ENCODE measurements around the gene TRIM71.

DNA sequence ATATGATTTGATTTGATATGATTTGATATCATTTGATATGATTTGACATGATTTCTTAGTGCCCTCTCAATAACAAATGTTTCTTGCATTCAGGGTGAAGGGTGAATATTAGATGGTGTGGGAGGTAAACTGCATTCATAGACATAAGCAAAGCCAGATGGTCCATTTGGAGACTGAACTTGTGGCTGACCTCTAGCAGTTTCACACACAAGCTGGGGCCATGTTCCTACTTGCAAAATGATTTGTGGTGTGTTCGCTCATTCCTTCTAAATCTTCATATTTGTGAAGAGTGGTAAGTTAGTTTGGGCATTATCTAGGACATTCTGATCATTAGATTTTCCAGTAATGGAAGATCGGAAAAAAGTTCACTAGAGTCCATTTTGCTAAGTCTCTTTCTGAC, 93.2 kb downstream of the TRIM71 start:
- TF ChIP-seq POLR2A (IDR thresholded peaks at IDR 0.05) = no peak
- TF ChIP-seq, protein P1, sequence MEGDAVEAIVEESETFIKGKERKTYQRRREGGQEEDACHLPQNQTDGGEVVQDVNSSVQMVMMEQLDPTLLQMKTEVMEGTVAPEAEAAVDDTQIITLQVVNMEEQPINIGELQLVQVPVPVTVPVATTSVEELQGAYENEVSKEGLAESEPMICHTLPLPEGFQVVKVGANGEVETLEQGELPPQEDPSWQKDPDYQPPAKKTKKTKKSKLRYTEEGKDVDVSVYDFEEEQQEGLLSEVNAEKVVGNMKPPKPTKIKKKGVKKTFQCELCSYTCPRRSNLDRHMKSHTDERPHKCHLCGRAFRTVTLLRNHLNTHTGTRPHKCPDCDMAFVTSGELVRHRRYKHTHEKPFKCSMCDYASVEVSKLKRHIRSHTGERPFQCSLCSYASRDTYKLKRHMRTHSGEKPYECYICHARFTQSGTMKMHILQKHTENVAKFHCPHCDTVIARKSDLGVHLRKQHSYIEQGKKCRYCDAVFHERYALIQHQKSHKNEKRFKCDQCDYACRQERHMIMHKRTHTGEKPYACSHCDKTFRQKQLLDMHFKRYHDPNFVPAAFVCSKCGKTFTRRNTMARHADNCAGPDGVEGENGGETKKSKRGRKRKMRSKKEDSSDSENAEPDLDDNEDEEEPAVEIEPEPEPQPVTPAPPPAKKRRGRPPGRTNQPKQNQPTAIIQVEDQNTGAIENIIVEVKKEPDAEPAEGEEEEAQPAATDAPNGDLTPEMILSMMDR (IDR thresholded peaks at IDR 0.05) = no peak
